Measurements from ENCODE around the gene RPS6KC1. TPM values are rescaled to one million over a fixed set of nuclear protein-coding genes. Genes with fewer than 3 reads are reported as not detected.
"Not testable (repeated sequence)": the region's sequence is repeated elsewhere in the genome, so short reads cannot be mapped to it uniquely, and the experiment has no call there.

The RPS6KC1 gene
- total RNA-seq, 1 donor from 2014 or later, result 27.8 TPM

- Mint-ChIP-seq H3K27me3 (no peaks in the 10 kb centered on the region), H3K4me3 (ENCODE audit: low read depth) (no peak overlapping the region), H3K4me1 (ENCODE audit: low read depth) (peaks cover 8% of the 10 kb centered on the region), H3K27ac (no peak overlapping the region), H3K36me3 (ENCODE audit: insufficient read depth) (peaks cover 17% of the 10 kb centered on the region), H3K9me3 (ENCODE audit: low read depth) (peaks cover 6% of the 10 kb centered on the region)
- no peak for TF ChIP-seq CTCF (IDR thresholded peaks at IDR 0.05; ENCODE audit: unreplicated experiment)
- no peak for DNase-seq (ENCODE audit: low spot score, unreplicated experiment)
Measured at GRCh38 chr1:213107613-213108012, 56.6 kb downstream of the RPS6KC1 start.

GRCh38 chr1:213110349-213111300 is 59.6 kb downstream of the RPS6KC1 start:
- DNase-seq (ENCODE audit: low spot score, unreplicated experiment), result no peak
- no peaks in the 10 kb centered on the region for H3K27me3 Mint-ChIP-seq

GRCh38 chr1:213111502-213111901 is 60.5 kb downstream of the RPS6KC1 start:
- H3K4me1 Mint-ChIP-seq (ENCODE audit: low read depth), result peaks cover 6% of the 10 kb centered on the region
- H3K36me3 Mint-ChIP-seq (ENCODE audit: insufficient read depth), result peaks cover 14% of the 10 kb centered on the region
- no peak overlapping the region for H3K27ac Mint-ChIP-seq
- TF ChIP-seq CTCF (IDR thresholded peaks at IDR 0.05; ENCODE audit: unreplicated experiment), result no peak
- no peak for DNase-seq (ENCODE audit: low spot score, unreplicated experiment)
- H3K9me3 Mint-ChIP-seq (ENCODE audit: low read depth), result peaks cover 8% of the 10 kb centered on the region
- no peaks in the 10 kb centered on the region for H3K27me3 Mint-ChIP-seq
- H3K4me3 Mint-ChIP-seq (ENCODE audit: low read depth), result no peak overlapping the region

More at GRCh38 chr1:213110349-213111300, 59.6 kb downstream of the RPS6KC1 start:
- peaks cover 6% of the 10 kb centered on the region for H3K4me1 Mint-ChIP-seq (ENCODE audit: low read depth)
- peaks cover 19% of the 10 kb centered on the region for H3K36me3 Mint-ChIP-seq (ENCODE audit: insufficient read depth)
- no peak for TF ChIP-seq CTCF (IDR thresholded peaks at IDR 0.05; ENCODE audit: unreplicated experiment)
- peak overlapping the region; percentile 3 for H3K27ac Mint-ChIP-seq
- H3K9me3 Mint-ChIP-seq (ENCODE audit: low read depth), result peaks cover 7% of the 10 kb centered on the region
- no peak overlapping the region for H3K4me3 Mint-ChIP-seq (ENCODE audit: low read depth)

GRCh38 chr1:213112723-213113122 is 61.7 kb downstream of the RPS6KC1 start:
- H3K27ac Mint-ChIP-seq; H3K36me3 Mint-ChIP-seq (ENCODE audit: insufficient read depth): not testable (repeated sequence)

GRCh38 chr1:213117699-213118180 is 66.7 kb downstream of the RPS6KC1 start:
- H3K4me3 Mint-ChIP-seq (ENCODE audit: low read depth); H3K4me1 Mint-ChIP-seq (ENCODE audit: low read depth); H3K27me3 Mint-ChIP-seq; H3K36me3 Mint-ChIP-seq (ENCODE audit: insufficient read depth); DNase-seq (ENCODE audit: low spot score, unreplicated experiment); H3K9me3 Mint-ChIP-seq (ENCODE audit: low read depth); H3K27ac Mint-ChIP-seq: not testable (repeated sequence)

More at GRCh38 chr1:213112723-213113122, 61.7 kb downstream of the RPS6KC1 start:
- H3K4me3 Mint-ChIP-seq (ENCODE audit: low read depth); H3K27me3 Mint-ChIP-seq; H3K9me3 Mint-ChIP-seq (ENCODE audit: low read depth); H3K4me1 Mint-ChIP-seq (ENCODE audit: low read depth); DNase-seq (ENCODE audit: low spot score, unreplicated experiment): not testable (repeated sequence)

- Mint-ChIP-seq H3K4me1 (ENCODE audit: low read depth) (peaks cover 19% of the 10 kb centered on the region), H3K27me3 (no peaks in the 10 kb centered on the region), H3K36me3 (ENCODE audit: insufficient read depth) (peaks cover 3% of the 10 kb centered on the region), H3K4me3 (ENCODE audit: low read depth) (no peak overlapping the region), H3K27ac (no peak overlapping the region), H3K9me3 (ENCODE audit: low read depth) (peaks cover 2% of the 10 kb centered on the region)
- no peak for TF ChIP-seq CTCF (IDR thresholded peaks at IDR 0.05; ENCODE audit: unreplicated experiment)
- DNase-seq (ENCODE audit: low spot score, unreplicated experiment), result no peak
Measured at GRCh38 chr1:213119794-213120193, 68.8 kb downstream of the RPS6KC1 start.

All from progenitor cell of endocrine pancreas (in vitro differentiated cells).